Measurements from ENCODE around the gene LRTM1.

- no peak for TF ChIP-seq HDAC2 (IDR thresholded peaks at IDR 0.05)
- TF ChIP-seq CTCF (IDR thresholded peaks at IDR 0.05), result no peak
- TF ChIP-seq POLR2A (IDR thresholded peaks at IDR 0.05; ENCODE audit: low read length), result no peak
- TF ChIP-seq RFX5 (IDR thresholded peaks at IDR 0.05), result no peak
- no peak for TF ChIP-seq MAX (IDR thresholded peaks at IDR 0.05)
- no peak for TF ChIP-seq RAD21 (conservative IDR thresholded peaks at IDR 0.05 in 1 of 2, IDR thresholded peaks at IDR 0.05 in 1 of 2)
- TF ChIP-seq, protein P1, sequence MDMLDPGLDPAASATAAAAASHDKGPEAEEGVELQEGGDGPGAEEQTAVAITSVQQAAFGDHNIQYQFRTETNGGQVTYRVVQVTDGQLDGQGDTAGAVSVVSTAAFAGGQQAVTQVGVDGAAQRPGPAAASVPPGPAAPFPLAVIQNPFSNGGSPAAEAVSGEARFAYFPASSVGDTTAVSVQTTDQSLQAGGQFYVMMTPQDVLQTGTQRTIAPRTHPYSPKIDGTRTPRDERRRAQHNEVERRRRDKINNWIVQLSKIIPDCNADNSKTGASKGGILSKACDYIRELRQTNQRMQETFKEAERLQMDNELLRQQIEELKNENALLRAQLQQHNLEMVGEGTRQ (IDR thresholded peaks at IDR 0.05), result no peak
- TF ChIP-seq KDM1A (IDR thresholded peaks at IDR 0.05; ENCODE audit: low read depth), result no peak
- no peak for TF ChIP-seq EHMT2 (IDR thresholded peaks at IDR 0.05; ENCODE audit: low read depth)
- TF ChIP-seq EP300 (IDR thresholded peaks at IDR 0.05), result no peak
- no peak for TF ChIP-seq CBX8 (IDR thresholded peaks at IDR 0.05)
- no peak for TF ChIP-seq GATA3 (IDR thresholded peaks at IDR 0.05; ENCODE audit: borderline replicate concordance)
- TF ChIP-seq POLR2AphosphoS2 (conservative IDR thresholded peaks at IDR 0.05; ENCODE audit: low read length), result no peak
- TF ChIP-seq PBX3 (IDR thresholded peaks at IDR 0.05), result no peak
Observed at GRCh38 chr3:54963641-54964040, 35.8 kb upstream of the LRTM1 start.

Measured in A549 (cell line).